CD4-positive, alpha-beta T cell treated with Interferon alpha-2 for 1 hour (primary cell): ENCODE results near the gene C1orf116.
A peak's percentile ranks its signal among the peaks of the same experiment; 100 is the strongest.

Source experiments
- DNase-seq, 2 donors: peaks; one replicate each; pipeline ENCODE4 v3.0.0-alpha.2; 2020 to 2022

The C1orf116 gene

DNA sequence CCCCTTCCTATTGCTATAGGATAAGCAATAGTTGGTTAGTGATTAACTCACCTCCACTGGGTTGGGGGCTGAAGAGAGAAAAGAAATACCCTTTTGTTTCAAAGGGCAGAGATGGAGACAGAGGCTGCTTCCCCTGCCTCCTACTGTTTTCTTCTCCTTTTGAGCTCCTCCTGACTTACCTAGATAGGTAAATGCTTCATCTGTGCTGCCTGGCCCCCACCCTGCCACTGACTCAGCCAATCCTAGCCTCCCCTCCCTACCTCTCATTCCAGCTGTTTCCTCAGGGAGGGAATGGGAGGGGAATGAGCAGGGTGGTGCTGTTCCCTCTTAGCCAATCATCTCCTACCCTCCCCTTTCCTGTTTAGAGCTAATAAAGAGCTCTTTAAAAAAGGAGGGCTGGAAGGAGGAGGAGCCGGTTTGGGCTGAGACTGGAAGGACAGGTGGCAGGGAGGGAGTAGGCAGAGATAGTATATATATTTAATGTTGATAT is at the start of gene C1orf116:
TSS of gene C1orf116 (minus strand) at position 229 of the 490 bp plus-strand sequence. CDS start 5,158 bp downstream, outside the sequence.
- no peak for DNase-seq

DNA sequence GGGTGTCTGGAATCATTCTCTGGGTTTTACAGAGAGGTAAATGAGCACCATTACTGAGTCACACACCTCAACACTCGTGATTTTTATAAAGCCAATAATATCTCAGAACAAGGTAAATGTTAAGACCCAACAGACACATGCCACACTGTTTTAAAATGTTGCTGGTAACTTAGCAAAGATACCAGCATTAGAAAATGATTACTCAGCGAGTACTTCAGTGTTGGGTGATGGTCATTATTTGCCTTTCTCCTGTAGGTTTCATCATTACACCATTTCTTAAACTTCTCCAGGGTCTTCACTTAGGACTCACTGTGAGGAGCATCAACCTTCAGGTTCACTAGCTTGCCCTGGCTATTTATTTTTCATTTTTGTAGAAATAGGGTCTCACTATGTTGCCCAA is 49.2 kb upstream of the C1orf116 start:
- no peak for DNase-seq

GRCh38 chr1:207081088-207081487 is 48.5 kb upstream of the C1orf116 start:
- DNase-seq = no peak

DNA sequence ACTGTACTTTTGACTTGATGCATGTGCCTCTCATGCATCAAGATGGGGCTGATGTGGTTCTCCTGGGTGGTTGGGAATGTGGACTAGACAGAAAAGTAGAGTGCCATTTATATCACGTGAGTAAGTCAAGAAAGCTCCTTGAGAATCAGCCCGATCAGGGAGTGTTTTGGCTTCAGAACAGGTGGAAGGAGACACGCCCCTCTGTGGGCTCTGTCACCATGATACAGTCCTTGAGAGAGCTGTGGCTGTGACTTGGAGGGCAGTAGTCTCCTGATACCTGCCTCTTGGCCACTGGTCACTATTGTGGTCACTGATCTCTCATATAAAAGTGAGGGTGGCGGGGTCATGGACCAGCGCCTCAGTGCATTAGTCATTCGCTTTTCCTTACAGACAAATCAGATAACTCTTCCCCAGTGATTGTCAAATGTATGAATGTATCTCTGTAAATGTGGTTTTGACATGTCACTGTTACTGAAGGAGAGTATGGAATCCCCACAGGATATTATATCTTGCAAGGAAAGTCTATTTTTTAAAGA is 47.2 kb upstream of the C1orf116 start:
- no peak for DNase-seq

GRCh38 chr1:207078578-207079132 is 46.1 kb upstream of the C1orf116 start:
- DNase-seq = no peak

GRCh38 chr1:207077470-207078377 is 45.2 kb upstream of the C1orf116 start:
- DNase-seq = peak; percentile 73 to 84

- no peak for DNase-seq
These were observed 44.5 kb upstream of the C1orf116 start for GRCh38 chr1:207077012-207077411.

DNA sequence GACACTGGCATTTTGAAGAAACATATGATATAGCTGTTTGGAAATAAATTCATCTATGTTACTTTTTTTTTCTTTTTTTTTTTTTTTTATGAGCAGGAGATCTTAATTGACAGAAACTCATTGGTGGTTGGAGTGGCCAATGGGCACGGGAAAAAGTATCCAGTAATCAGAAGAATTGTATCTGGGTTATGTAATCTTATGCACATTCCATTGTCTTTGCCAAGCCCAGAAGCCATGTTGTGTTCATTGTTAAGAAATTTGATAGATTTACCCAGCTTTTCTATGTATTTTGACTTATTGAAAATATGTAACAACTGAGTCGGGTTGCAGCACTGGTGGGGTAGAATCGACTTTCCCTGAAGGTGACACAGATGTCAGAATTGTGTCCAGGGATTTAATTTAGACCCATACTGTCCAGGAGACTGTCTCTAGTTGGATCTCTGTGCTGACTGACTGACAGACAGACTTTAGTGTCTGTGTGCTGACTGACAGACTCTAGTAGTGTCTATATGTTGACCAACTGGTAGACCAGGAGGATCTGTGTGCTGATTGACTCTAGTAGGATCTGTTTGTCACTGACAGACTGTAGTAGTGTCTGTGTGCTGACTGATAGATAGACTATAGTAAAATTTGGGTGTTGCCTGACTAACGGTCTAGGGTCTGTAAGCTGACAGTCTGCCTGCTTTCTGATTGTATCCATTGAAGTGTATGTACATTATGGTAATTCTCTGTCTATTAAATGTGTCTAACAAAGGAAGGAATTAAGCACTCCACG is 43.8 kb upstream of the C1orf116 start:
- DNase-seq = no peak

- no peak for DNase-seq
These were observed 41.6 kb upstream of the C1orf116 start for GRCh38 chr1:207073906-207074820.

DNA sequence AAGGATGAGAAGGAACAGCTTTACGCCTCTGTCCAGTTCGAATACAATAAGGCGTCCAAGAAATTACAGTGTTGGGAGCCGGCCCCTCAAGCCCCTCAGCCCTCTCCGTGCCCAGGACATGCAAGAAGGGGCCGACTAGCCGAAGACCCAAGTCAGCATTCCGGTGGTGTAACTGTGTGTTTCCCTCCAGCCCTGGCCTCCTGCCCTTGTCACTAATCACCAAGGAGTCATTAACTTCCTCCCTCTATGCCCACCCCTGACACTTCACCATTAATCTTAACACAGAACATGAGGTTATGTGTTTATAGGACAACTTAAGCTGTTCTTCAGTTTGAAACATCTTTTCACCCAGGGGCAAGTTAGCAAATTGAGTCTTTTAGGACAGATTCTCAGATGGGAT is 39.7 kb upstream of the C1orf116 start:
- no peak for DNase-seq

DNA sequence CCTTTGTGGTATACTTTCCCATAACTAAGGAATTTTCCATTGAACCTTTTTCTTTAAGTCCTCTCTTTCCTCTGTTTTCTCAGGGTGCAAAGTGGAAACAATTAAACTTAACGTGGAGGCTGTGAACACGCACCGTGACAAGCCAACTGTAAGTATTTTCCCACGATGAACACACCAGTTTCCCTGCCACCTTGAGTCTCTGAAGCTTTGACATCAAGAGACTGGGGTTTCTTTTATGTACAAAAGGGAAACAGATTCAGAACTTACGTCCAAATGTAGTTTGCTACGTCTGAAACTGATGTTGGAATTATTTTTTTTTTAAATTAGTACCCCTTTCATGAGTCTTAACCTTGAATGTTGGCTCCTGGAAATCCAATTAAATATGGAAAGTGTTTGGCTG is 38.9 kb upstream of the C1orf116 start:
- no peak for DNase-seq

DNA sequence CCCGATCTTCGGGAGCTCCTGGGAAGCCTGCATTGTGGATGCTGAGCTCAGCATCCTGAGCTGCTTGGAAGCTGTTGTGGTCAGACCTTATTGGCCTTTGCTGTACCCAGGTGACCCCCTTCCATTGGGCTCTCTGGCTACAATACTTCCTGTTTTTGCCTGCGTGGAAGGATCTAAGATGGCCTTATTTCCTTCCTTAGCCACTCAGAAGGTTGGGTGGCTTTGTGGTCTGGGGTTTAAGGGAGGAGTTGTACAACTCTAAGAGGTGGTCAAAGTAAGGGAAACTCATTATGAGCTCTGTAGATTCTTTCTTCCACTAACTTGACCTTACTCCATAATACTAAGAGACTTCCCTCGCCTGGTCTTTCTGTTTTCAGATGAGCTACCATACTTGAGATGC is 38.3 kb upstream of the C1orf116 start:
- no peak for DNase-seq

DNA sequence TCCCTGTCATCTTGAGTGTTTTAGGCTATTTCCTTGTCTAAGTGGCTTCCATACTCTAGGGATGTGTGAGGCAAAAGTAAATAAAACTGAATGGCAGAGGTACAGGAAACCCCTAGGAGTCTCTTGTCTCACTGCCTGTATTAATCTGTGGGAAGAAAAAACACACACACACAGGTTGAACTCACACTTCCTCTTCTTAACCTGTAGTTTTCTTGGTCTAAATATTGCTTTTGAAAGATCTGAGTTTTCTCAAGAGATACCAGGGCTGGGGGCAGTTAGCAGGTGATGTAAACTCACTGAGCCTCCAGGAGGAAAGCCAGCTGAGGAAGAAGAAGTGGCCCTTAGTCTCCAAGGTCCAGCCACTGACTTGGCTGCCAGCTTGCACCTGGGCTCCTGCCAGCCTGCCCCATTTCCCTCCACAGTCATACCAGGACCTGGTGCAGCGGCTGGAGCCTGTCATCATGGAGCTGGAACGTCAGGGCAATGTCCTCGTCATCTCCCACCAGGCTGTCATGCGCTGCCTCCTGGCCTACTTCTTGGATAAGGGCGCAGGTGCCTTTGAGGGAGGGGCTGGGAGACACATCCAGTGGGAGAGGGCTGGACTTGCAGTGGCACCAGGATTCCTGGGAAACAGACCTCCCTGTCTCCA is 37.4 kb upstream of the C1orf116 start:
- DNase-seq = no peak

- DNase-seq = no peak
These were observed 36.5 kb upstream of the C1orf116 start for GRCh38 chr1:207069061-207069460.

- no peak for DNase-seq
These were observed 35.1 kb upstream of the C1orf116 start for GRCh38 chr1:207067665-207068064.

- no peak for DNase-seq
These were observed 34.6 kb upstream of the C1orf116 start for GRCh38 chr1:207067185-207067584.

DNA sequence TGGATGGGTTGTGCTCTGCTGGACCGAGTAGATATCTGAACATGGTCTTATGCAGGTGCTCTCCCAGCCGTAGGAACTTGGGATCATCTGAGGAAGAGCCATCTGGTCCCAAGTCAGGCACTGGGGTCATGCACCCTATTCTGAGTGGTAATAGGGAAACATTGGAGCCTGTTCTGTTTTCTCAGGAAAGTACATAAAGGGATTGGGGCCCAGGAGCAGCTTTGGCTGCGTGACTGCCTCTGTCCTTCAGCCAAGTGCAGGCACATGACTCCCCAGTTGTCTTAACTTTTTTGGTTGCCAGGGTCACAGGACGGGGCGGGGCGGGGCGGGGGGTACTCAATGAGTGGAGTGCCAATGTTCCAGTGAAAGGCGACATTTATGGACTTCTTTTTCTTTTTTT is 32.0 kb upstream of the C1orf116 start:
- DNase-seq = no peak

DNA sequence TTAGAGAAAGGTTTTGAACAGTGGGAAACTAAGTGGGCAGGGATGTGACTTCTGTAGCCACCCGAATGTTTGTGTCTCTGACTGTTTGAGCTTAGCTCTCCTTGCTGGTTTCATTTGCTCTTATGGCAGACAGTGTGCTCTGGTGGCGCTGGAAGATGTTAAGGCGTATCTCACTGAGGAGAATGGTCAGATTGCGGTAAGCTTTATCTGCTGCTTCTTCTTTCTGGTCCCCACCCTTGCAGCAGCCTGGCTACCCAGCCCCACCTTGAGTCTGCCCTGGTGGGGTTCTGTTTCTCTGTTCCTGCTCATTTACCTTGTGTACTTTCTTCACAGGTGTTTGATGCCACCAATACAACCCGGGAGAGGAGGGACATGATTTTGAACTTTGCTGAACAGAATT is 30.5 kb upstream of the C1orf116 start:
- no peak for DNase-seq

DNA sequence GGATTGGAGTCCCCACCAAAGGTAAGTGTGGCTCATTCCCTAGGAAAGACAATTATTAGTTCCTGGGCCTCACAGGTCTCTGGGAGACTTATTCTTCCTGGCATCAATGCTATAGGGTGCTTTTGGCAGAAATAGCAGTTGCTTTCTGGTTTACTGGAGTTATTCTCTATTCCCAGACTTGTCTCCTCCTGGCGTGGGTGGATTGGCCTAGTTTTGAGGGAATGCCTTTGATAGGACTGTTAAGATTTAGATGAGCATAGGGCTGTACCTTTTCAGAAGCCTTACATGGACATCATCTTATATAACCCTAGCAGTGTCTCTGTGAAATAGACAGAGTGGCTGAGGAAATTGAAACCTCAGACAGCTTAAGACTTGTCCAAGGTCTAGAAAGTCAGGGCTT is 29.5 kb upstream of the C1orf116 start:
- no peak for DNase-seq

DNA sequence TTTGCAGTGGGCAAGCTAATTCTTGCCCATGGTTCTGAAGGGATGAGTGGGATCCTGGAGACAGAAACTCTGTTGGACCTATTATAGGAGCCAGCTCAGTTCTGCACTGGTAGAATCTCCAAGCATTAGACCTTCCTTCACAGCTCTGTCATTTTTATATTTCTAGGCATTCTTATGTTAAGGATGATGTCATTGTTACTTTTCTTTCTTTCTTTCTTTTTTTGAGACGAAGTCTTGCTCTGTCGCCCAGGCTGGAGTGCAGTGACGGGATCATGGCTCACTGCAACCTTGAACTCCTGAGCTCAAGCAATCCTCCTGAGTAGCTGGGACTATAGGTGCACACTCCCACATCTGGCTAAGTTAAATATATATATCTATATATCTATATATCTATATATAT is 28.0 kb upstream of the C1orf116 start:
- DNase-seq = no peak

DNA sequence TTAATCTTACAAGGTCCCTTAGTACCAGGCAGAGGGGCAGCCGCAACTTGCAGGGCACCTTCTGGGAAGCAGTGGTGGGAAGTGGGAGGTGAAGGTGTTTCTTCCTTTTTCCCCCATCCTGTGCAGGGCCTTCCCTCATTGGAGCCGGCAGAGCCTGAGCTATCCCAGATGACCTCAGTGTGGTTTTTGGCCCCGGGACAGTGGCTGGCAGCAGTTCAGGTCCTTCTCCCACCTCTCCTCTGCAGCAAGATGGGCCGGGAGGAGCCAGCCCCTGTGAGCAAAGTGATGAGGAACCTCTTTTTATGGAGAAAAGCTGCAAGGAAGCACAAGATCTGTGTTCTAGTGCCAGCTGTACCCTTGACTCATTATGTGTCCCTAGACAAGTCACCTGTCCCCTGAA is 27.3 kb upstream of the C1orf116 start:
- DNase-seq = no peak
